AG04449 (cell line): ENCODE results near the gene USP7.

Source experiments
- CTCF ChIA-PET: fragments of 350-600 bp; formaldehyde crosslinking; extraction: SDS; loops from one replicate; lab custom pipeline; 2021; ENCODE audit warnings: antibody characterized with exemption; lab: Yijun Ruan, JAX
- POLR2A ChIA-PET: fragments of 400-600, 350-600 bp; formaldehyde crosslinking; extraction: SDS; loops from one replicate; lab custom pipeline; 2020; ENCODE audit warnings: antibody characterized with exemption, inconsistent platforms; lab: Yijun Ruan, JAX
- DNase-seq: peaks from one replicate; pipeline ENCODE4 v3.0.0-alpha.2; 2010; ENCODE audit warnings: low read depth, low spot score
- H3K4me3 ChIP-seq: 2 replicates; pipeline ENCODE4 v1.5.1; 2011; ENCODE audit warnings: low read depth, mild to moderate bottlenecking, control low read depth, low read length
- CTCF ChIP-seq: IDR thresholded peaks from one replicate; pipeline ENCODE4 v1.5.1; 2011; ENCODE audit warnings: mild to moderate bottlenecking, moderate library complexity, low read length, control low read depth, inconsistent platforms; ENCODE audit not compliant: insufficient read depth; ENCODE audit errors: missing control alignments

USP7 gene

GRCh38 chr16:8951447-8952280 lies 12.0 kb downstream of the USP7 start:
- H3K4me3 ChIP-seq, result no peak overlapping the region
- CTCF ChIA-PET, result interaction anchor here (0.8 to 2.3 kb wide), 4 partner anchors 8 to 57 kb away, joined by 3 to 9 read pairs (median 4); no protein-coding TSS in a partner anchor
- TF ChIP-seq CTCF, result no peak
- DNase-seq, result no peak
- POLR2A ChIA-PET, result no interaction called here

GRCh38 chr16:8950580-8951077 lies 13.1 kb downstream of the USP7 start:
- H3K4me3 ChIP-seq, result no peak overlapping the region
- no peak for TF ChIP-seq CTCF
- CTCF ChIA-PET, result interaction anchor here (0.6 to 2.3 kb wide), 7 partner anchors 9 to 291 kb away, joined by 3 to 9 read pairs (median 4); no protein-coding TSS in a partner anchor
- POLR2A ChIA-PET, result no interaction called here
- no peak for DNase-seq

GRCh38 chr16:8949536-8950418 lies 13.9 kb downstream of the USP7 start:
- CTCF ChIA-PET, result interaction anchor here (0.9 to 2.3 kb wide), 5 partner anchors 13 to 83 kb away, joined by 3 to 9 read pairs (median 4); no protein-coding TSS in a partner anchor

GRCh38 chr16:8948831-8949230 lies 14.9 kb downstream of the USP7 start:
- ChIA-PET CTCF (interaction anchor here (0.9 kb wide), 1 partner anchor 60 kb away, joined by 3 read pairs; no protein-coding TSS in a partner anchor), POLR2A (no interaction called here)
- DNase-seq, result no peak
- no peak for TF ChIP-seq CTCF
- H3K4me3 ChIP-seq, result no peak overlapping the region

More at GRCh38 chr16:8949536-8950418, 13.9 kb downstream of the USP7 start:
- TF ChIP-seq CTCF, result no peak
- POLR2A ChIA-PET, result interaction anchor here (0.6 kb wide), 1 partner anchor 310 kb away, joined by 3 read pairs; no protein-coding TSS in a partner anchor
- no peak overlapping the region for H3K4me3 ChIP-seq
- DNase-seq, result no peak

GRCh38 chr16:8948069-8948593 lies 15.6 kb downstream of the USP7 start:
- ChIA-PET CTCF (interaction anchor here (1.2 to 1.4 kb wide), 2 partner anchors 65 to 68 kb away, joined by 4 read pairs; no protein-coding TSS in a partner anchor), POLR2A (interaction anchor here (0.6 kb wide), 1 partner anchor 9 kb away, joined by 3 read pairs; no protein-coding TSS in a partner anchor)
- TF ChIP-seq CTCF, result no peak
- no peak overlapping the region for H3K4me3 ChIP-seq
- no peak for DNase-seq
